Right cardiac atrium (tissue), 5 donors: ENCODE data around the gene RUNX1. TPM values are rescaled to one million over a fixed set of nuclear protein-coding genes. Genes with fewer than 3 reads are reported as not detected.

Source experiments
- ATAC-seq, 2 donors: fragments of 200-7000 bp; cut with Tn5 transposase; one replicate each; pipeline versions ENCODE4 v1.8.0 to v1.9.1; 2020; ENCODE audit warnings: moderate library complexity in 2 of 2, mild to moderate bottlenecking in 1 of 2
- DNase-seq, 3 donors: peaks; one replicate each; pipeline ENCODE4 v3.0.0-alpha.2; 2020
- H3K27ac ChIP-seq: one replicate; pipeline ENCODE4 v1.5.1; 2013; ENCODE audit warnings: mild to moderate bottlenecking, low read length, control low read depth, moderate library complexity
- H3K27me3 ChIP-seq: one replicate; pipeline ENCODE4 v1.6.1; 2013; ENCODE audit not compliant: control insufficient read depth, insufficient read depth
- H3K4me1 ChIP-seq: one replicate; pipeline ENCODE4 v1.6.1; 2013; ENCODE audit warnings: low read length; ENCODE audit not compliant: control insufficient read depth, insufficient read depth
- H3K4me3 ChIP-seq: one replicate; pipeline ENCODE4 v1.5.1; 2013; ENCODE audit warnings: low read length, control low read depth
- H3K9me3 ChIP-seq: one replicate; pipeline ENCODE4 v1.6.1; 2013; ENCODE audit warnings: low read length; ENCODE audit not compliant: control insufficient read depth
- WGBS: extraction: QIAGEN DNeasy Blood & Tissue Kit; methylation state at CpG from one replicate; pipeline ENCODE4 v1.1.7; 2013; 5-methylcytosine and 5-hydroxymethylcytosine counted together
- intact Hi-C, 4 donors: fragments of 100-400 bp; cut with DNase I; formaldehyde crosslinking; loops; one replicate each; pipeline versions ENCODE4 v1.11.0 to v1.14.0; 2022 to 2023
- long read RNA-seq, 4 donors: library from polyadenylated mRNA; unstranded; transcript quantifications; one replicate each; pipeline ENCODE4 v2.0.0, GENCODE V29; 2020 to 2021
- polyA plus RNA-seq: library from polyadenylated mRNA; stranded (reverse); fragments of 200-250 nt; gene quantifications from one replicate; pipeline ENCODE4 v1.2.3, GENCODE V29; 2013
- total RNA-seq, 4 donors: library from RNA; stranded (reverse); fragmentation: NEBNext Ultra II Directional; extraction: Animal tissue kit (Norgen Biotek cat#: 25700); gene quantifications; one replicate each; pipeline ENCODE4 v1.2.1, GENCODE V29; 2021
- donor health status: healthy with polysubstance abuse.
- donor health status: DM: no; HTN: yes; CAD: no.
- donor health status: DM: no; HTN: no; CAD: no.
- donor health status: DM: no; HTN: yes; CAD: no; lungs with severe emphysema.
- donor health status: DM: yes; HTN: yes; CAD: no.

Gene RUNX1
- total RNA-seq (10 to 100 TPM in 1 of 4 donors, 1 to 10 TPM in 3; 2.5 to 17.6 (median 5.0) TPM), polyA plus RNA-seq (0.81 TPM)
- long read RNA-seq, donor 1, partial matches to known transcripts, result 0 of 1 reads
- long read RNA-seq, donor 1, other reads (novel, unspliced or antisense), result 1 of 1 reads
- long read RNA-seq, donor 2, result 0 reads
- long read RNA-seq, donor 3, partial matches to known transcripts, result 0 of 4 reads
- long read RNA-seq, donor 3, other reads (novel, unspliced or antisense), result 4 of 4 reads
- long read RNA-seq, donor 4, result 0 reads

GRCh38 chr21:35048706-35049617 lies at the start of gene RUNX1:
RUNX1 (minus strand) TSS chr21:35049302.
- Histone ChIP-seq H3K27me3 (no peaks in the 10 kb centered on the region), H3K4me1 (no peaks in the 10 kb centered on the region), H3K9me3 (no peaks in the 10 kb centered on the region), H3K27ac (no peak within 1 kb of the TSS), H3K4me3 (peak within 1 kb of the TSS; percentile 2)
- ATAC-seq, result peak in 1 of 2 donors; percentile 15
- WGBS, result 78% methylated on average over 14 of the region's 14 CpGs
- DNase-seq, result no peak
- intact Hi-C loops, result loop anchor here in 1 of 4 donors (10.0 kb wide), 1 partner anchor 346 kb away; no protein-coding TSS in a partner anchor

- no peaks in the 10 kb centered on the region for H3K9me3 ChIP-seq
- DNase-seq, result no peak
- 76% methylated on average over 4 of the region's 4 CpGs for WGBS
- no peaks in the 10 kb centered on the region for H3K27me3 ChIP-seq
- H3K4me3 ChIP-seq, result no peak overlapping the region
- intact Hi-C loops, result no loop called here
- no peaks in the 10 kb centered on the region for H3K4me1 ChIP-seq
- no peak overlapping the region for H3K27ac ChIP-seq
- ATAC-seq, result no peak
Observed at GRCh38 chr21:35097525-35097924, 48.4 kb upstream of the RUNX1 start.

GRCh38 chr21:35096959-35097358 lies 47.9 kb upstream of the RUNX1 start:
- intact Hi-C loops, result no loop called here
- Histone ChIP-seq H3K9me3 (no peaks in the 10 kb centered on the region), H3K27ac (no peak overlapping the region), H3K4me3 (no peak overlapping the region), H3K27me3 (no peaks in the 10 kb centered on the region), H3K4me1 (no peaks in the 10 kb centered on the region)
- ATAC-seq (no peak), DNase-seq (no peak)

- no peaks in the 10 kb centered on the region for H3K4me1 ChIP-seq
- no peaks in the 10 kb centered on the region for H3K27me3 ChIP-seq
- H3K27ac ChIP-seq, result no peak overlapping the region
- H3K4me3 ChIP-seq, result no peak overlapping the region
- intact Hi-C loops, result no loop called here
- ATAC-seq, result no peak
- no peak for DNase-seq
- H3K9me3 ChIP-seq, result no peaks in the 10 kb centered on the region
- WGBS, result 87% methylated on average over 2 of the region's 2 CpGs
Observed at GRCh38 chr21:35095859-35096291, 46.8 kb upstream of the RUNX1 start.

- WGBS, result 92% methylated on average over 5 of the region's 5 CpGs
- DNase-seq (no peak), ATAC-seq (no peak)
- no peaks in the 10 kb centered on the region for H3K9me3 ChIP-seq
- no peak overlapping the region for H3K4me3 ChIP-seq
- H3K27ac ChIP-seq, result no peak overlapping the region
- intact Hi-C loops, result no loop called here
- no peaks in the 10 kb centered on the region for H3K4me1 ChIP-seq
- no peaks in the 10 kb centered on the region for H3K27me3 ChIP-seq
Observed at GRCh38 chr21:35093514-35093913, 44.4 kb upstream of the RUNX1 start.

- no peaks in the 10 kb centered on the region for H3K9me3 ChIP-seq
- H3K27me3 ChIP-seq, result no peaks in the 10 kb centered on the region
- DNase-seq (no peak), ATAC-seq (no peak)
- WGBS, result 95% methylated on average over 3 of the region's 3 CpGs
- H3K4me1 ChIP-seq, result no peaks in the 10 kb centered on the region
- no peak overlapping the region for H3K27ac ChIP-seq
- intact Hi-C loops, result no loop called here
- H3K4me3 ChIP-seq, result no peak overlapping the region
Observed at GRCh38 chr21:35091496-35091895, 42.4 kb upstream of the RUNX1 start.

GRCh38 chr21:35090403-35090802 lies 41.3 kb upstream of the RUNX1 start:
- H3K4me1 ChIP-seq, result no peaks in the 10 kb centered on the region
- WGBS, result 70% methylated on average over 4 of the region's 4 CpGs
- H3K4me3 ChIP-seq, result no peak overlapping the region
- no peaks in the 10 kb centered on the region for H3K27me3 ChIP-seq
- H3K27ac ChIP-seq, result no peak overlapping the region
- no peak for DNase-seq
- ATAC-seq, result no peak
- no peaks in the 10 kb centered on the region for H3K9me3 ChIP-seq
- intact Hi-C loops, result no loop called here

GRCh38 chr21:35088319-35088771 lies 39.2 kb upstream of the RUNX1 start:
- no peak overlapping the region for H3K27ac ChIP-seq
- no peaks in the 10 kb centered on the region for H3K27me3 ChIP-seq
- no peak for DNase-seq
- H3K4me1 ChIP-seq, result no peaks in the 10 kb centered on the region
- intact Hi-C loops, result no loop called here
- WGBS, result 82% methylated on average over 2 of the region's 2 CpGs
- H3K9me3 ChIP-seq, result no peaks in the 10 kb centered on the region
- no peak overlapping the region for H3K4me3 ChIP-seq
- ATAC-seq, result no peak

- no peaks in the 10 kb centered on the region for H3K4me1 ChIP-seq
- H3K27ac ChIP-seq, result no peak overlapping the region
- intact Hi-C loops, result no loop called here
- WGBS, result 52% methylated on average over 2 of the region's 2 CpGs
- ATAC-seq, result no peak
- no peak overlapping the region for H3K4me3 ChIP-seq
- no peaks in the 10 kb centered on the region for H3K9me3 ChIP-seq
- DNase-seq, result no peak
- H3K27me3 ChIP-seq, result no peaks in the 10 kb centered on the region
Observed at GRCh38 chr21:35086357-35086756, 37.3 kb upstream of the RUNX1 start.

GRCh38 chr21:35084869-35085268 lies 35.8 kb upstream of the RUNX1 start:
- 47% methylated on average over 3 of the region's 3 CpGs for WGBS
- Histone ChIP-seq H3K4me1 (no peaks in the 10 kb centered on the region), H3K9me3 (no peaks in the 10 kb centered on the region), H3K27me3 (no peaks in the 10 kb centered on the region), H3K27ac (no peak overlapping the region), H3K4me3 (no peak overlapping the region)
- intact Hi-C loops, result no loop called here
- no peak for ATAC-seq
- DNase-seq, result no peak

GRCh38 chr21:35083246-35083645 lies 34.1 kb upstream of the RUNX1 start:
- WGBS, result 80% methylated on average over 3 of the region's 3 CpGs
- intact Hi-C loops, result no loop called here
- Histone ChIP-seq H3K27ac (no peak overlapping the region), H3K4me1 (no peaks in the 10 kb centered on the region), H3K4me3 (no peak overlapping the region), H3K9me3 (no peaks in the 10 kb centered on the region), H3K27me3 (no peaks in the 10 kb centered on the region)
- DNase-seq (no peak), ATAC-seq (no peak)
